Fibroblast of skin of scalp (primary cell): ENCODE measurements around the gene CCL2.

Experiments used
- DNase-seq: peaks from one replicate; pipeline ENCODE4 v3.0.0-alpha.2; 2013

The CCL2 gene

GRCh38 chr17:34269969-34270368 lies 14.9 kb downstream of the CCL2 start, which contains the start of gene CCL7:
CCL7 (plus strand) TSS chr17:34270221; CDS start chr17:34270291, 70 bp downstream.
- DNase-seq = no peak

- peak; percentile 89 for DNase-seq
Measured at GRCh38 chr17:34275881-34276280, 20.8 kb downstream of the CCL2 start.

- DNase-seq = no peak
Measured at GRCh38 chr17:34276826-34277225, 21.7 kb downstream of the CCL2 start.

- DNase-seq = peak; percentile 30
Measured at GRCh38 chr17:34283571-34283970, 28.5 kb downstream of the CCL2 start.

GRCh38 chr17:34285286-34285792 lies 30.3 kb downstream of the CCL2 start, which contains the start of gene CCL11:
CCL11 (plus strand) TSS chr17:34285742; CDS start chr17:34285809, 67 bp downstream.
- DNase-seq = no peak

GRCh38 chr17:34287875-34288274 lies 32.8 kb downstream of the CCL2 start:
- peak; percentile 70 for DNase-seq

- DNase-seq = no peak
Measured at GRCh38 chr17:34290586-34290985, 35.5 kb downstream of the CCL2 start.

- DNase-seq = no peak
Measured at GRCh38 chr17:34291721-34292348, 36.8 kb downstream of the CCL2 start.

GRCh38 chr17:34299027-34299426 lies 43.9 kb downstream of the CCL2 start:
- DNase-seq = no peak

GRCh38 chr17:34299956-34300577 lies 45.0 kb downstream of the CCL2 start:
- DNase-seq = peak; percentile 65

- peak; percentile 74 for DNase-seq
Measured at GRCh38 chr17:34300652-34301370, 45.7 kb downstream of the CCL2 start.

- peak; percentile 57 for DNase-seq
Measured at GRCh38 chr17:34301986-34302385, 46.9 kb downstream of the CCL2 start.

GRCh38 chr17:34302636-34303035 lies 47.6 kb downstream of the CCL2 start:
- no peak for DNase-seq

- no peak for DNase-seq
Measured at GRCh38 chr17:34303606-34304005, 48.5 kb downstream of the CCL2 start.

GRCh38 chr17:34305061-34305460 lies 50.0 kb downstream of the CCL2 start:
- DNase-seq = no peak

- DNase-seq = peak; percentile 30
Measured at GRCh38 chr17:34305606-34306005, 50.5 kb downstream of the CCL2 start.

- peak; percentile 78 for DNase-seq
Measured at GRCh38 chr17:34306466-34306865, 51.4 kb downstream of the CCL2 start.
